Renal cortical epithelial cell (primary cell): ENCODE data around the gene DIP2C. TPM values are rescaled to one million over a fixed set of nuclear protein-coding genes. Genes with fewer than 3 reads are reported as not detected.
"Not testable (repeated sequence)": the region's sequence is repeated elsewhere in the genome, so short reads cannot be mapped to it uniquely, and the experiment has no call there.

Experiments used
- DNase-seq: peaks from one replicate; pipeline ENCODE4 v3.0.0-alpha.2; 2011; ENCODE audit warnings: low read depth
- total RNA-seq: library from RNA; depleted of rRNA; stranded (reverse); fragments of >200 nt; gene quantifications from 2 replicates; pipeline ENCODE4 v1.2.3, GENCODE V29; 2014

Gene DIP2C
- total RNA-seq, 1 donor from 2014 or later, result 14.4 TPM

GRCh38 chr10:327889-328852 is 361.3 kb downstream of the DIP2C start:
- DNase-seq, result no peak

- DNase-seq, result no peak
Measured at GRCh38 chr10:326894-327635, 362.4 kb downstream of the DIP2C start.

- DNase-seq, result no peak
Measured at GRCh38 chr10:326350-326749, 363.1 kb downstream of the DIP2C start.

- no peak for DNase-seq
Measured at GRCh38 chr10:325282-325681, 364.2 kb downstream of the DIP2C start.

- DNase-seq, result no peak
Measured at GRCh38 chr10:324593-324992, 364.9 kb downstream of the DIP2C start.

- peak; percentile 93 for DNase-seq
Measured at GRCh38 chr10:323651-324293, 365.7 kb downstream of the DIP2C start.

- DNase-seq, result not testable (repeated sequence)
Measured at GRCh38 chr10:323046-323445, 366.4 kb downstream of the DIP2C start.

- DNase-seq, result no peak
Measured at GRCh38 chr10:320771-321170, 368.7 kb downstream of the DIP2C start.

- DNase-seq, result no peak
Measured at GRCh38 chr10:317926-318325, 371.5 kb downstream of the DIP2C start.

GRCh38 chr10:317271-317769 is 372.1 kb downstream of the DIP2C start:
- DNase-seq, result peak; percentile 40

GRCh38 chr10:316390-316789 is 373.1 kb downstream of the DIP2C start:
- DNase-seq, result no peak

- DNase-seq, result no peak
Measured at GRCh38 chr10:314871-315270, 374.6 kb downstream of the DIP2C start.

- no peak for DNase-seq
Measured at GRCh38 chr10:314381-314780, 375.1 kb downstream of the DIP2C start.

GRCh38 chr10:311901-312665 is 377.4 kb downstream of the DIP2C start:
- no peak for DNase-seq

- no peak for DNase-seq
Measured at GRCh38 chr10:310976-311639, 378.4 kb downstream of the DIP2C start.

- DNase-seq, result no peak
Measured at GRCh38 chr10:310371-310770, 379.1 kb downstream of the DIP2C start.

GRCh38 chr10:308572-309085 is 380.8 kb downstream of the DIP2C start:
- DNase-seq, result no peak

GRCh38 chr10:308101-308500 is 381.4 kb downstream of the DIP2C start:
- DNase-seq, result no peak

- no peak for DNase-seq
Measured at GRCh38 chr10:307659-308058, 381.8 kb downstream of the DIP2C start.

GRCh38 chr10:306675-307185 is 382.7 kb downstream of the DIP2C start:
- peak; percentile 22 for DNase-seq
